NCI-H526 treated with DMSO at 0.1 percent for 48 hours (cell line): ENCODE measurements around the gene ABO.
"Not testable (repeated sequence)": the region's sequence is repeated elsewhere in the genome, so short reads cannot be mapped to it uniquely, and the experiment has no call there.

Experiments
- DNase-seq: peaks from one replicate; lab custom pipeline; 2025; lab: John Stamatoyannopoulos, UW

ABO gene

GRCh38 chr9:133286523-133286922, 11.5 kb upstream of the ABO start:
- DNase-seq: no peak

- no peak for DNase-seq
Observed at GRCh38 chr9:133285252-133285775, 10.3 kb upstream of the ABO start.

- no peak for DNase-seq
Observed at GRCh38 chr9:133284362-133284761, 9.4 kb upstream of the ABO start.

GRCh38 chr9:133283255-133284032, 8.4 kb upstream of the ABO start:
- DNase-seq: not testable (repeated sequence)

GRCh38 chr9:133282464-133283238, 7.7 kb upstream of the ABO start:
- no peak for DNase-seq

GRCh38 chr9:133280392-133280791, 5.4 kb upstream of the ABO start:
- DNase-seq: no peak

- DNase-seq: no peak
Observed at GRCh38 chr9:133278161-133279114, 3.4 kb upstream of the ABO start.

- DNase-seq: no peak
Observed at GRCh38 chr9:133277467-133277866, 2.5 kb upstream of the ABO start.

- DNase-seq: no peak
Observed at GRCh38 chr9:133276923-133277322, 1.9 kb upstream of the ABO start.

GRCh38 chr9:133276001-133276884, 1.2 kb upstream of the ABO start:
- DNase-seq: no peak

GRCh38 chr9:133274236-133275104, 531 bp downstream of the ABO start:
- no peak for DNase-seq

- no peak for DNase-seq
Observed at GRCh38 chr9:133273819-133274218, 1.2 kb downstream of the ABO start.

- no peak for DNase-seq
Observed at GRCh38 chr9:133273098-133273497, 1.9 kb downstream of the ABO start.

GRCh38 chr9:133269537-133270362, 5.3 kb downstream of the ABO start:
- DNase-seq: no peak

GRCh38 chr9:133269136-133269535, 5.9 kb downstream of the ABO start:
- DNase-seq: not testable (repeated sequence)

- DNase-seq: no peak
Observed at GRCh38 chr9:133268335-133269056, 6.5 kb downstream of the ABO start.

GRCh38 chr9:133264235-133264764, 10.7 kb downstream of the ABO start:
- DNase-seq: no peak

GRCh38 chr9:133263557-133263956, 11.4 kb downstream of the ABO start:
- DNase-seq: no peak
